ENCODE data around the gene ABCB11. TPM values are rescaled to one million over a fixed set of nuclear protein-coding genes. Genes with fewer than 3 reads are reported as not detected.

The ABCB11 gene
- total and polyA plus RNA-seq, 9 of the 15 experiments (the other 6 are each of a cell fraction or from before 2014, with no cell fraction given): 0.04 to 0.51 (median 0.10) TPM; not detected in 1

GRCh38 chr2:168939918-168940317 is 91.2 kb downstream of the ABCB11 start (continued):
- TF ChIP-seq STAT5B (CRISPR knock-in tag; IDR thresholded peaks at IDR 0.05): no peak
- no peak for TF ChIP-seq RFX1 (IDR thresholded peaks at IDR 0.05)
- TF ChIP-seq ZSCAN29 (IDR thresholded peaks at IDR 0.05): no peak
- TF ChIP-seq ZBTB40 (IDR thresholded peaks at IDR 0.05): no peak
- no peak for TF ChIP-seq ZBTB40 (CRISPR knock-in tag; IDR thresholded peaks at IDR 0.05)
